Measurements from ENCODE around the gene CORO7.
A peak's percentile ranks its signal among the peaks of the same experiment; 100 is the strongest.

Gene CORO7

DNA sequence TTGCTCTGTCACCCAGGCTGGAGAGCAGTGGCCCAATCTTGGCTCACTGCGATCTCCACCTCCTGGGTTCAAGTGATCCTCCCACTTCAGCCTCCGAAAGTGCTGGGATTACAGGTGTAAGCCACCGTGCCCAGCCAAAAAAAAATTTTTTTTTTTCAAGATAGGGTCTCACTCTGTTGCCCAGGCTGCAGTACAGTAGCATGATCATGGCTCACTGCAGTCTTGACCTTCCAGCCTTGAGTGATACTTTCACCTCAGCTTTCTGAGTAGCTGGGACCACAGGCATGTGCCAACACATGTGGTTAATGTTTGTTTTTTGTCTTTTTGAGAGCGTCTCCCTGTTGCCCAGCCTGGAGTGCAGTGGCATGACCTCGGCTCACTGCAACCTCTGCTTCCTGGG, 63.6 kb downstream of the CORO7 start:
- TF ChIP-seq, protein P1, sequence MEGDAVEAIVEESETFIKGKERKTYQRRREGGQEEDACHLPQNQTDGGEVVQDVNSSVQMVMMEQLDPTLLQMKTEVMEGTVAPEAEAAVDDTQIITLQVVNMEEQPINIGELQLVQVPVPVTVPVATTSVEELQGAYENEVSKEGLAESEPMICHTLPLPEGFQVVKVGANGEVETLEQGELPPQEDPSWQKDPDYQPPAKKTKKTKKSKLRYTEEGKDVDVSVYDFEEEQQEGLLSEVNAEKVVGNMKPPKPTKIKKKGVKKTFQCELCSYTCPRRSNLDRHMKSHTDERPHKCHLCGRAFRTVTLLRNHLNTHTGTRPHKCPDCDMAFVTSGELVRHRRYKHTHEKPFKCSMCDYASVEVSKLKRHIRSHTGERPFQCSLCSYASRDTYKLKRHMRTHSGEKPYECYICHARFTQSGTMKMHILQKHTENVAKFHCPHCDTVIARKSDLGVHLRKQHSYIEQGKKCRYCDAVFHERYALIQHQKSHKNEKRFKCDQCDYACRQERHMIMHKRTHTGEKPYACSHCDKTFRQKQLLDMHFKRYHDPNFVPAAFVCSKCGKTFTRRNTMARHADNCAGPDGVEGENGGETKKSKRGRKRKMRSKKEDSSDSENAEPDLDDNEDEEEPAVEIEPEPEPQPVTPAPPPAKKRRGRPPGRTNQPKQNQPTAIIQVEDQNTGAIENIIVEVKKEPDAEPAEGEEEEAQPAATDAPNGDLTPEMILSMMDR (IDR thresholded peaks at IDR 0.05; ENCODE audit: low read depth, low read length), result no peak
- DNase-seq (ENCODE audit: extremely low read depth, low read depth), result no peak

- no peak for DNase-seq (ENCODE audit: extremely low read depth, low read depth)
- TF ChIP-seq, protein P1 (IDR thresholded peaks at IDR 0.05; ENCODE audit: low read depth, low read length), result no peak
Observed at GRCh38 chr16:4351880-4352279, 64.5 kb downstream of the CORO7 start.

DNA sequence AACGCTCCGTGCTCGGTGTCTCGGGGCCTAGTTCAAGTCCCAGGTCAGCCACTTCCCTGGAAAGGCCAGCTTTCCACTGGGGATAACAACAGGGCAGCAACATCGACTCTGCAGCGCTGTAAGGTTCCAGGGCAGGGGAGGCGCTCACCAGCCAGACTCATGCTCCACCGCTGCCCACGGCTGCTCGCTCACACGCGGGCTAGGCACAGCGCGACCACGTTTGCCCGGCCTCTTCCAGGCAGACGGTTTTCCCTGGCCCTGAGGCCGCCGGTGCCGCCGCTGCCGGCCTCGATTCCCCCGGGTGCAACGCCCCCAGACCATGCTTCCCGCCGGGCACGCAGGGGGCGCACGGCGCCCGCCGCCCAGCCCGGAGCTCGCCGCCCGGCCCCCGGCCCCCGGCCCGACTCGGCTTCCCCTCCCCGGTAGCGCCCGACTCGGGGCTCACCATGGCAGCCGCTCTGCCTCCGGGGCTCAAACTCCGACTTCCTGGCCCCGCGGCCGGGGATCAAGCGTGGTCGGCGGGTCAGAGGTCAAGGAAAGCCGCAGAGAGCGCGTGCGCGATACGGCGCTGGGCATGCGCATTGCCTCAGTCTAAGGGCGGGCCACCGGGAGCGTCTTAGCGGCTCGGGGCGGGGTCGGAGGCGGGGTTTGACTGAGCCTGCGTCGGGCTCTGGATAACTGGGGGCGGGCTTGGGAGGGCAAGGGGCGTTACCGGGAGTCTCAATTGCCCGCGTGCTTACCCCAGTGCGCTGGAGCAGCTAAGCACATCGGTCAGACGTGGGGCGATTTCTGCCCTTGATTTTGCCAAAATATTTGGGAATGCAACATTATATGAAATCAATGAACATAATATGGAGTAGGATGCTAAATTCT, 65.4 kb downstream of the CORO7 start, which contains the start of gene PAM16:
TSS of gene PAM16 (minus strand) at position 535 of the 873 bp plus-strand sequence. CDS start at position 448, 87 bp downstream.
- TF ChIP-seq, protein P1 (IDR thresholded peaks at IDR 0.05; ENCODE audit: low read depth, low read length), result no peak
- DNase-seq (ENCODE audit: extremely low read depth, low read depth), result peak; percentile 82

DNA sequence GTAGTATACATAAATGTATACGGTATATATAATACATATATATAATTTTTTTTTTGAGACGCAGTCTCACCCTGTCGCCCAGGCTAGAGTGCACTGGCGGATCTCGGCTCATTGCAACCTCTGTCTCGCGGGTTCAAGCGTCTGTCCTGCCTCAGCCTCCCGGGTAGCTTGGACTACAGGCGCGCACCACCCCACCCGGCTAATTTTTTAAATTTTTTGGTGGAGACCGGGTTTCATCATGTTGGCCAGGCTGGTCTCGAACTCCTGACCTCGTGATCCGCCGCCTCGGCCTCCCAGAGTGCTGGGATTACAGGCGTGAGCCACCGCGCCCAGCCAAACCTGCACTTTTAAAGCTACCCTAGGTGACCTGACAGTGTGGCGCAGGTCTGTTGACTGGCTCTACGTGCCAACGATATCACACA, 66.0 kb downstream of the CORO7 start:
- no peak for DNase-seq (ENCODE audit: extremely low read depth, low read depth)
- TF ChIP-seq, protein P1 (IDR thresholded peaks at IDR 0.05; ENCODE audit: low read depth, low read length), result no peak

DNA sequence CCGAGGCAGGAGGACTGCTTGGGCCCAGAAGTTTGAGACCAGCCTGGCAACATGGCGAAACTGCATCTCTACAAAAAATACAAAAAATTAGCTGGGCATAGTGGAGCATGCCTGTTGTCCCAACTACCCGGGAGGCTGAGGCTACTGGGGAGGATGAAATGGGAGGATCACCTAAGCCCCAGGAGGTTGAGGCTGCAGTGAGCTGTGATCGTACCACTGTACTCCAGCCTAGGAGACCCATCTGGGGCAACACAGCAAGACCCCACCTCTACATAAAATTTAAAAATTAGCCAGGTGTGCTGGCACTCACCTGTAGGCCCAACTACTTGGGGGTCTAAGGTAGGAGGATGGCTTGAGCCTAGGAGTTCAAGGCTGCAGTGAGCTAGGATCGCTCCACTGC, 67.1 kb downstream of the CORO7 start:
- TF ChIP-seq, protein P1 (IDR thresholded peaks at IDR 0.05; ENCODE audit: low read depth, low read length), result no peak
- no peak for DNase-seq (ENCODE audit: extremely low read depth, low read depth)

GRCh38 chr16:4347765-4348509, 68.5 kb downstream of the CORO7 start:
- no peak for DNase-seq (ENCODE audit: extremely low read depth, low read depth)
- TF ChIP-seq, protein P1 (IDR thresholded peaks at IDR 0.05; ENCODE audit: low read depth, low read length), result no peak

DNA sequence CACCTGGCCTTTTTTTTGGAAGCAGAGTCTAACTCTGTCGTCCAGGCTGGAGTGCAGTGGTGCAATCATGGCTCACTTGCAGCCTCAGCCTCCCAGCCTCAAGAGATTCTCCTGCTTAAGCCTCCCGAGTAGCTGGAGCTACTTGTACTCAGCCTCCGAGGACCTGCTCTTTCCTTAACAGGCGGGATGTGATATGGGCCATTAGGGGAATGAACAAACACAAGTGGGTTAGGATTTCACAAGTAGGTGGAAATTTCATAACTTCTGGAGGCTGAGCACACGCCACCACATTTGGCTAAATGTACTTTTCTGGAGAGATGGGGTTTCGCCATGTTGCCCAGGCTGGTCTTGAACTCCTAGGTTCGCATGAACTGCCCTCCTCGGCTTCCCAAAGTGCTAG, 69.4 kb downstream of the CORO7 start:
- TF ChIP-seq, protein P1 (IDR thresholded peaks at IDR 0.05; ENCODE audit: low read depth, low read length), result no peak
- DNase-seq (ENCODE audit: extremely low read depth, low read depth), result no peak
